Heart right ventricle (tissue), 16 donors: Measurements from ENCODE around the gene MVB12B. TPM values are rescaled to one million over a fixed set of nuclear protein-coding genes. Genes with fewer than 3 reads are reported as not detected.

Source experiments
- ATAC-seq, 8 donors: fragments of 200-7000 bp; cut with Tn5 transposase; one replicate each; pipeline ENCODE4 v1.9.1; 2020; ENCODE audit warnings: mild to moderate bottlenecking in 8 of 8, moderate library complexity in 8 of 8, moderate number of reproducible peaks in 1 of 8
- DNase-seq, 2 donors: peaks; one replicate each; pipeline ENCODE4 v3.0.0-alpha.2; 2020
- H3K27ac ChIP-seq, 10 donors: fragments of 200-600 bp; sonication (generic) in 2 of 10; one replicate each; pipeline versions ENCODE4 v1.5.0 to v1.8.0; 2020 to 2022; ENCODE audit warnings: mild to moderate bottlenecking in 3 of 10
- H3K27me3 ChIP-seq, 7 donors: fragments of 200-600 bp; one replicate each; pipeline ENCODE4 v1.8.0; 2021 to 2022; ENCODE audit warnings: mild to moderate bottlenecking in 2 of 7
- H3K36me3 ChIP-seq, 9 donors: fragments of 200-600 bp; sonication (generic) in 1 of 9; one replicate each; pipeline versions ENCODE4 v1.5.0 to v1.8.0; 2020 to 2022; ENCODE audit warnings: mild to moderate bottlenecking in 2 of 9
- H3K4me1 ChIP-seq, 9 donors: fragments of 200-600 bp; sonication (generic) in 1 of 9; one replicate each; pipeline versions ENCODE4 v1.5.0 to v1.8.0; 2020 to 2022; ENCODE audit warnings: mild to moderate bottlenecking in 4 of 9
- H3K4me3 ChIP-seq, 10 donors: fragments of 200-600 bp; sonication (generic) in 2 of 10; one replicate each; pipeline versions ENCODE4 v1.5.0 to v1.8.0; 2020 to 2022; ENCODE audit warnings: mild to moderate bottlenecking in 7 of 10, moderate library complexity in 2 of 10
- H3K9me3 ChIP-seq, 11 donors: fragments of 200-600 bp in 10 of 11; sonication (generic) in 2 of 11; one replicate each; pipeline versions ENCODE4 v1.5.0 to v1.8.0; 2013 to 2022; ENCODE audit warnings: mild to moderate bottlenecking in 2 of 11, control low read depth in 1 of 11, moderate library complexity in 1 of 11
- whole genome bisulfite sequencing, 2 donors: extraction: QIAGEN DNeasy Blood & Tissue Kit; methylation state at CpG; one replicate each; pipeline ENCODE4 v1.1.7; 2013; ENCODE audit warnings: inconsistent platforms in 1 of 2; 5-methylcytosine and 5-hydroxymethylcytosine counted together
- intact Hi-C, 10 donors: fragments of 100-400 bp; cut with DNase I; formaldehyde crosslinking; loops; one replicate each; pipeline versions ENCODE4 v1.11.1 to v1.14.2; 2022
- polyA plus RNA-seq, 2 donors: library from polyadenylated mRNA; stranded (reverse); fragments of 200-250 nt; gene quantifications; one replicate each; pipeline ENCODE4 v1.2.3, GENCODE V29; 2013
- total RNA-seq, 10 donors: library from RNA; stranded (reverse); fragmentation: NEBNext Ultra II Directional in 3 of 10; extraction: Animal tissue kit (Norgen Biotek cat#: 25700) in 3 of 10; gene quantifications; one replicate each; pipeline versions ENCODE4 v1.2.1 to v1.2.4, GENCODE V29; 2021 to 2023
- TF ChIP-seq, protein P1 (sequence below), 9 donors: fragments of 200-600 bp; sonication (generic) in 2 of 9; IDR thresholded peaks; one replicate each; pipeline versions ENCODE4 v1.5.0 to v1.8.0; 2021 to 2022; ENCODE audit warnings: antibody characterized with exemption in 9 of 9, mild to moderate bottlenecking in 5 of 9, moderate library complexity in 1 of 9
- donor health status: Arrhythmogenic right ventricular cardiomyopathy.
- donor health status: ischemic (EF 13 %, LVEDD 7.1; RV severe dilation, severe dysfunction).
- donor health status: healthy with polysubstance abuse.
- donor health status: DM: no; HTN: yes; CAD: no.
- donor health status: DM: no; HTN: no; CAD: no.
- donor health status: ischemic (EF 25% LVEDD 6.9; RV normal size, moderate dysfunction).
- donor health status: ischemic (EF 25% LVEDD 5.7; RV mildly dilated, moderate dysfunction).
- donor health status: healthy.
- donor health status: DM: yes; HTN: yes; CAD: no.
- donor health status: Ischemic cardiomyopathy.
- donor health status: ischemic (EF 35%, LVEDD 5.7; RV mildly dilated, moderate dysfunction).
- donor health status: nonischemic (EF 11% LVEDD 7.7; RV severe dilation, severe dysfunction).
- donor health status: DM: yes; HTN: yes; CAD: no.
- donor health status: PGD.
- donor health status: ischemic (EF 29% LVEDD 5.4; RV normal size, mild dysfunction).
- donor health status: nonischemic (EF 23%, LVEDD 6.1; RV moderate dilation, normal function).

Gene MVB12B
- total and polyA plus RNA-seq, 12 donors = 2.8 to 16.5 (median 10.6) TPM

DNA sequence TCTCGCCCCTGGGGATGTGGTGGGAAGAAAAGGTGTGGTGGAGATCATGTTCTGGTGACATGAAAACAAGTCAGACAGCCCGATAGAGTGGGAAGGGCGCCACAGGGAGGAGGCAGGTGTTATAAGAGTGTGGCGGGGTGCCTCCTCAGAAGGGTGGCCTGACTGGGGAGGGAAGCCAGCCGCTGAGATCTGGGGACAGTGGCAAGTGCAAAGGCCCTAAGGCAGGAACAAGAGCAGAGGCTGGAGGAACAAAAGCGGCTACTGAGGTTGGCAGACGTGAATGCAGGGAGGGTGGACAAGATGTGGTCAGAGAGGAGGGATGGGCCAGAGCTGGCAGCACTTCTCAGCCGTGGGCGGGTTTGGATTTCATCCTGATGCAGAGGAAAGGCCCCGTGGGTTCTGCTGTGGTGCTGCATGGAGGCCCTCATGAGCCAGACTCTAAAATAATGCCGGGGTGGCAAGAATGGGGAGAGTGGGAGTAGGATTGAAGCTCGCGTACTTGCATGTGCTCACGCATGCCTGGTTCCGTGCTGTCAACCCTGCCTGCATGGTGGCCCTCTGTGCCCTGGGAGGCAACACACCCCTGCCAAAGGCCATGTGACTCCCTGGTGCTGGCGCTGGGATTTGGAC, 89.2 kb downstream of the MVB12B start:
- ATAC-seq (no peak), DNase-seq (no peak)
- Histone ChIP-seq H3K4me1 (peaks cover 0 to 16% (median 9%) of the 10 kb centered on the region in 9 donors), H3K27me3 (no peaks in the 10 kb centered on the region), H3K4me3 (no peak overlapping the region), H3K36me3 (peaks cover 0 to 10% (median 0%) of the 10 kb centered on the region in 9 donors), H3K9me3 (no peaks in the 10 kb centered on the region), H3K27ac (no peak overlapping the region)
- 87 to 88% methylated on average over 16 of the region's 16 CpGs for WGBS, 2 donors
- intact Hi-C loops = loop anchor here in 1 of 10 donors (5.0 kb wide), 1 partner anchor 41 kb away; no protein-coding TSS in a partner anchor
- TF ChIP-seq, protein P1, sequence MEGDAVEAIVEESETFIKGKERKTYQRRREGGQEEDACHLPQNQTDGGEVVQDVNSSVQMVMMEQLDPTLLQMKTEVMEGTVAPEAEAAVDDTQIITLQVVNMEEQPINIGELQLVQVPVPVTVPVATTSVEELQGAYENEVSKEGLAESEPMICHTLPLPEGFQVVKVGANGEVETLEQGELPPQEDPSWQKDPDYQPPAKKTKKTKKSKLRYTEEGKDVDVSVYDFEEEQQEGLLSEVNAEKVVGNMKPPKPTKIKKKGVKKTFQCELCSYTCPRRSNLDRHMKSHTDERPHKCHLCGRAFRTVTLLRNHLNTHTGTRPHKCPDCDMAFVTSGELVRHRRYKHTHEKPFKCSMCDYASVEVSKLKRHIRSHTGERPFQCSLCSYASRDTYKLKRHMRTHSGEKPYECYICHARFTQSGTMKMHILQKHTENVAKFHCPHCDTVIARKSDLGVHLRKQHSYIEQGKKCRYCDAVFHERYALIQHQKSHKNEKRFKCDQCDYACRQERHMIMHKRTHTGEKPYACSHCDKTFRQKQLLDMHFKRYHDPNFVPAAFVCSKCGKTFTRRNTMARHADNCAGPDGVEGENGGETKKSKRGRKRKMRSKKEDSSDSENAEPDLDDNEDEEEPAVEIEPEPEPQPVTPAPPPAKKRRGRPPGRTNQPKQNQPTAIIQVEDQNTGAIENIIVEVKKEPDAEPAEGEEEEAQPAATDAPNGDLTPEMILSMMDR (IDR thresholded peaks at IDR 0.05) = no peak

DNA sequence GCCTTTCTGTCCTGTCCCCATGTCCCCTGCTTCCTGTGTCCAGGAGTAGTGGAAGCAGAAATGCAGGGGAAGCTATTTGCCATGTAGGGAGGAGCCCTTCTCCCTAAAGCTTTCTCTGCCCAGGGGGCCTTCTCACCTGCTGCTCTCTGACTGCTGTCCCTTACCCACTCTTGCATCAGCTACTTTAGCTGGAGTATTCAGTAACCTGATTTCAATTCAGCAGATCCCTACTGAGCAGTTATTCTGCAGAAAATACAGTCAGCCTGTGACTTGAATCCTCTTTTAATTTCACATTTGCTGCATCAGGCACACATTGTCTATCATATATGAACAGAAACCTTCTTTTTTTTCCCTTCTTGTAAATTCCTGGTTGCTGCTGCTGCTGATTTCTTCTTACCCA, 90.4 kb downstream of the MVB12B start:
- H3K9me3 ChIP-seq = no peaks in the 10 kb centered on the region
- H3K4me1 ChIP-seq = peaks cover 0 to 15% (median 9%) of the 10 kb centered on the region in 9 donors
- DNase-seq = no peak
- no peak overlapping the region for H3K27ac ChIP-seq
- peaks cover 0 to 18% (median under 1%) of the 10 kb centered on the region in 9 donors for H3K36me3 ChIP-seq
- H3K27me3 ChIP-seq = no peaks in the 10 kb centered on the region
- intact Hi-C loops = loop anchor here in 1 of 10 donors (5.0 kb wide), 1 partner anchor 40 kb away; no protein-coding TSS in a partner anchor
- TF ChIP-seq, protein P1 (IDR thresholded peaks at IDR 0.05) = no peak
- ATAC-seq = no peak
- H3K4me3 ChIP-seq = no peak overlapping the region

DNA sequence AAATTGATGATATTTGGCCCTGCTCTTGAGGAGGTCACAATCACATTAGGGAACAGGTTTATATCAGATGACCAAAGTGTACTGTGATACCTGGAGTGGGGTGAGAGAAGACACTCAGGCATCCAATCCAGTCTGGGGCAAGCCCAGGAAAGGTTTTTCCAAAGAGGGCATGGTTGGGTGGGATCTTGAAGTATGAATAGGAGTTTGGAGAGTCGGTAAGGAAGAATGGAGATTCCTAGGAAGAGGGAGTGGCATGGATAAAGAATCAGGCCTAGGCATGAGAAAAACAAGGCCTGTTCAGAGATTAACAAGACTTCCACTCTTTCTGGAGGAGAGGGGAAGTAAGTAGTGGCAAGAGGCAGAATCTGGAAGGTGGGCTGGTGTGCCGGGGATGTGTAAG, 91.1 kb downstream of the MVB12B start:
- Histone ChIP-seq H3K27ac (no peak overlapping the region), H3K4me3 (no peak overlapping the region), H3K4me1 (peaks cover 0 to 17% (median 9%) of the 10 kb centered on the region in 9 donors), H3K36me3 (peaks cover 0 to 23% (median 6%) of the 10 kb centered on the region in 9 donors), H3K9me3 (no peaks in the 10 kb centered on the region), H3K27me3 (no peaks in the 10 kb centered on the region)
- WGBS, 2 donors = 97% methylated on average over 2 of the region's 2 CpGs
- ATAC-seq (no peak), DNase-seq (no peak)
- TF ChIP-seq, protein P1 (IDR thresholded peaks at IDR 0.05) = no peak
- intact Hi-C loops = loop anchor here in 1 of 10 donors (5.0 kb wide), 1 partner anchor 40 kb away; no protein-coding TSS in a partner anchor

DNA sequence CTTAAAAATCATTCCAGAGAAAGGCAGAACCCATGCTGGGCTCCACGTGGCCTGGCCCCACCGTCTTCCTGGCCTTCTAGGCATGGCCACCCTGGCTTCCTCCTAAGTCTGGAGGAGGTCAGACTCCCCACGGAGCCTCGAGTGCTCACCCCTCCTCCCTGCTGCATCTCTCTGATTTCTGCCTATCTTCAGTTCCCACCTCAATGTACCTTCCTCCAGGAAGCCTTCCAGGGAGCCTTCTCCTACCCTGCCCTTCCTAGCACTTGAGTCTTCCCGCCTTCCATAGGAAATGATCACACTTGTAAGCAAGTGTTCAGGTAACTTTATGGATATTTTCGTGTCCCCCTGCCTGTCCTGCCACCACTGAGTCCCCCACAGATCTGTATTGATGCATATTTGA, 92.0 kb downstream of the MVB12B start:
- intact Hi-C loops = loop anchor here in 1 of 10 donors (5.0 kb wide), 1 partner anchor 39 kb away; no protein-coding TSS in a partner anchor
- no peak overlapping the region for H3K4me3 ChIP-seq

More for the DNA sequence above, 92.0 kb downstream of the MVB12B start:
- ATAC-seq (no peak), DNase-seq (no peak)
- TF ChIP-seq, protein P1 (IDR thresholded peaks at IDR 0.05) = no peak
- H3K27ac ChIP-seq = no peak overlapping the region
- no peaks in the 10 kb centered on the region for H3K9me3 ChIP-seq
- peaks cover 0 to 32% (median 6%) of the 10 kb centered on the region in 9 donors for H3K36me3 ChIP-seq
- no peaks in the 10 kb centered on the region for H3K27me3 ChIP-seq
- WGBS, 2 donors = 90 to 92% methylated on average over 6 of the region's 6 CpGs
- H3K4me1 ChIP-seq = peaks cover 0 to 27% (median 16%) of the 10 kb centered on the region in 9 donors
